Stimulated activated naive B cell treated with anti-CD40 and anti-IgM and Interleukin-4, amounts not matched to agents 10 μg/mL and 1 μg/mL and 100 μg/mL, for 72 hours (primary cell): ENCODE data around the gene ZNF189.

Experiments
- ATAC-seq, 2 donors: fragments of 150-1000 bp; cut with Tn5 transposase; replicated peaks; 2 replicates each; pipeline ENCODE4 v1.10.0; 2021; ENCODE audit warnings: moderate library complexity in 1 of 2
- DNase-seq: peaks from one replicate; pipeline ENCODE4 v3.0.0; 2021
- H3K27ac Mint-ChIP-seq: one replicate; pipeline ENCODE4 v1.8.0; 2022; ENCODE audit warnings: mild to moderate bottlenecking, mixed read lengths
- H3K27me3 Mint-ChIP-seq, 2 donors: one replicate each; pipeline ENCODE4 v1.8.0; 2022; ENCODE audit warnings: mixed read lengths in 2 of 2
- H3K36me3 Mint-ChIP-seq, 2 donors: one replicate each; pipeline ENCODE4 v1.8.0; 2022; ENCODE audit warnings: mixed read lengths in 2 of 2, mild to moderate bottlenecking in 1 of 2
- H3K4me1 Mint-ChIP-seq, 2 donors: one replicate each; pipeline ENCODE4 v1.8.0; 2022; ENCODE audit warnings: mixed read lengths in 2 of 2, mild to moderate bottlenecking in 1 of 2
- H3K4me3 Mint-ChIP-seq, 2 donors: one replicate each; pipeline ENCODE4 v1.8.0; 2022; ENCODE audit warnings: mild to moderate bottlenecking in 2 of 2, mixed read lengths in 2 of 2, moderate library complexity in 1 of 2
- H3K9me3 Mint-ChIP-seq, 2 donors: one replicate each; pipeline ENCODE4 v1.8.0; 2022; ENCODE audit warnings: mixed read lengths in 2 of 2, mild to moderate bottlenecking in 1 of 2

ZNF189 gene

DNA sequence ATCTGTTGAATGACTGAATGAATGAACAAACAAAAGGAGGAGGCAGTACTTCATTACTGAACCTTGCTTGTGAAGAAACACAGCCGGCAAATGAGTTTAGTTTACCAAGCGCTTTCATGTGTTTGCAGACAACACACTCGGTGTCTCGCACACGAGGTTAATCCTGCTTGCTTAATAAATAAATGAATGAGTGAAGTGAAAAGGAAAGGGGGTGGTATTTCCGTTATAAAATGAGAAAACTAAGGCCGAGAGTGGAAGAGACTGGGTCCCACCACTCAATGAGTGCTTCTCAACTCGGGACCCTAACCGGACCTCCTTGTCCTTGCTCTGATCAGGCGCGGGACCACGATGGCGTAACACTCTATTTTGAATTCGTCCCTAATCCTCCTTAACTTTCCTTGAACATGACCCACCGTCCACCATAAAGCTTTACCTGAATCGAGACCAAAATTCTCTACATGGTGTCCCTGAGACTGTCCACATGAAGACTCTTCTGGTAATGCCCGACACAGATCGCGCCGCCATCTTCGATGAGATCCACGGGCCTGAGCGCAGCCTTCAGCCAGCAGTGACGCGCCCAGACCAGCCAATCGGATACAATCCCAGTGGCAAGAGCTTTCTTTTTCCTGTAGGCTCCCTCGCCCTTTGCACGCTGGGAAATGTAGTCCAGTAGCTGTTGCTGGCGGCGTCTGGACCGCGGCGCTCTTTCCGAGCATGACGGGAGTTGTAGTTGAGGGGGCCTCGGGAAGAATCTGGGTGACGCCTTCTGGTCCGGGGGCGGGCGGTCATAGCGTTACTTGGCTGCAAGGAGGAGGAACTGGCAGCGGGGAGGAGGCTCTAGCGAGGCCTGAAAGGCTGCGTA lies at the start of gene ZNF189, which contains the start of gene MRPL50:
ZNF189 (plus strand) TSS at position 784 of the 862 bp plus-strand sequence. CDS start 306 bp downstream, outside the sequence.
MRPL50 (minus strand) TSS at position 551 of the 862 bp plus-strand sequence; CDS start at position 525, 26 bp downstream.
- H3K27me3 Mint-ChIP-seq, result no peaks in the 10 kb centered on the region
- peak within 1 kb of the TSS; percentile 98 for H3K27ac Mint-ChIP-seq
- peak; percentile 97 for DNase-seq
- peak within 1 kb of the TSS; percentile 95 to 96 for H3K4me3 Mint-ChIP-seq
- peak; percentile 96 to 98 for ATAC-seq
- peaks cover 52 to 60% of the 10 kb centered on the region in 2 donors for H3K36me3 Mint-ChIP-seq
- H3K4me1 Mint-ChIP-seq, result peaks cover 35 to 67% of the 10 kb centered on the region in 2 donors
- H3K9me3 Mint-ChIP-seq, result peaks cover 6 to 8% of the 10 kb centered on the region in 2 donors

DNA sequence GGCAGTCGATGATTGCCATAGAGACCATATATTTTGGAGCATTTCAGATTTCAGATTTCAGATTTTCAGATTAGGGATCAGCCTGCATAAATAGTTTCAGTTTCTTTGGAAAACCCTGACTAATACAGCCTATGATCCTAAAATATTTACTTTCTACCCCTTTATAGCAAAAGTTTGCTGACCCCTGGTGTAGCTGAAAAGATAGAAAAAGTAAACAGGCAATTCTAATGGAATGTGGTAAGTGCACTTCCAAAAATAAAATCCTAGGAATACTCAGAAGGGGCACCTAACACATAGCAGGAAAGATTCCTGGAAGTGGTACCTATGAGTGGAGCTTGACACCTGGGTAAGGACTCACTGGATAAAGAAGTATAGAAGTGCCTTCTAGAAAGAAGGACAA lies 48.4 kb upstream of the ZNF189 start:
- DNase-seq, result no peak
- Mint-ChIP-seq H3K36me3 (no peaks in the 10 kb centered on the region), H3K4me1 (no peaks in the 10 kb centered on the region), H3K4me3 (no peak overlapping the region), H3K9me3 (peaks cover 0 to 5% of the 10 kb centered on the region in 2 donors), H3K27me3 (peaks cover 7 to 14% of the 10 kb centered on the region in 2 donors), H3K27ac (no peak overlapping the region)
- no peak for ATAC-seq

DNA sequence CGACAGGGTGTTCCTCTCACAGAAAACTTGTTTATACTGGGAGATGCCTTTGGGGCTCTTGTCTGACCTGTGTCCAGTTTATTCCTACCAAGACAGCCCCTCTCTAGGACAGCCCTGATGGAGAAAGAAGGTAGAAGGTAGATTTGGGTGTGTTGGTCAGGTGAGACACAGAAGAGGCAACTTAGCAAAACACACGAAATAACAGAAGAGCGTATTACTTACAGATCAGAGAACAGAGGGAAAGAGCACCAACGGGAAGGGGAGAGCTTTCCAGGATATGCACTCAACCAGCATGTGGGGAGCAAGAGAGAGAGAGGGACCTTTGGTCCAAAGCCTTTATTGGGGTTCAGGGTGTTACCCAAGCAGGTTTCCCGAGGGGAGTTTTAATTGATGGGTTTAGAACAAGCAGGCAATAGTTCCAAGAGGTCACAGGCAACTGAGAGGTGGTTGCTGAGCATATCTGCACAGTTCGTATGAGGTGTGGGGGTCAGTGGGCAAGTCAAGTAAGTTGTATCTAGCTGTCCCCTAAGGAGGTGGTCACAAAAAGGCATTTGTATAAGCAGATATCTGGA lies 45.7 kb upstream of the ZNF189 start:
- peaks cover 0 to 13% of the 10 kb centered on the region in 2 donors for H3K27me3 Mint-ChIP-seq
- no peak overlapping the region for H3K4me3 Mint-ChIP-seq
- no peak overlapping the region for H3K27ac Mint-ChIP-seq
- DNase-seq (no peak), ATAC-seq (no peak)
- no peaks in the 10 kb centered on the region for H3K4me1 Mint-ChIP-seq
- H3K9me3 Mint-ChIP-seq, result peaks cover 2 to 5% of the 10 kb centered on the region in 2 donors
- H3K36me3 Mint-ChIP-seq, result no peaks in the 10 kb centered on the region

DNA sequence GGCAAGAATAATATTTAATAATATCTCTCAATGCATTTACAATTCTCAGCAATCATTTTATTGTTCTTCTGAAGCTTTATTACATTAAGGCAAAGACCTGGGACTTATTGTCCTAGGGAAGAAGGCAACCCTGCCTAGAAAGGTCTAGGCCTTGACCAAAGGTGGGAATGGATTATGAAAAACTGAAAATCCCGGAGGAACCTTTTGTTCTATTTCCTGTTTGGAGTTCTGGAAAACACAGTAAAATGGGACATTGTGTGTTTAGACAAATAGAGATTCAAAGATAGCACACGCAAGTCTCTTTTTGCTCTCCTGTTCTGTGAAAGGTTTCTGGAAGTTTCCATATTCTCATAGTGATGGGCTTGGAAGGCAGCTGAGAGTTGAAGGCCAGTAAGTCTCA lies 45.0 kb upstream of the ZNF189 start:
- DNase-seq (no peak), ATAC-seq (no peak)
- H3K36me3 Mint-ChIP-seq, result no peaks in the 10 kb centered on the region
- H3K4me1 Mint-ChIP-seq, result no peaks in the 10 kb centered on the region
- H3K27me3 Mint-ChIP-seq, result peaks cover 0 to 13% of the 10 kb centered on the region in 2 donors
- H3K4me3 Mint-ChIP-seq, result no peak overlapping the region
- H3K27ac Mint-ChIP-seq, result no peak overlapping the region
- H3K9me3 Mint-ChIP-seq, result peaks cover 2 to 5% of the 10 kb centered on the region in 2 donors

DNA sequence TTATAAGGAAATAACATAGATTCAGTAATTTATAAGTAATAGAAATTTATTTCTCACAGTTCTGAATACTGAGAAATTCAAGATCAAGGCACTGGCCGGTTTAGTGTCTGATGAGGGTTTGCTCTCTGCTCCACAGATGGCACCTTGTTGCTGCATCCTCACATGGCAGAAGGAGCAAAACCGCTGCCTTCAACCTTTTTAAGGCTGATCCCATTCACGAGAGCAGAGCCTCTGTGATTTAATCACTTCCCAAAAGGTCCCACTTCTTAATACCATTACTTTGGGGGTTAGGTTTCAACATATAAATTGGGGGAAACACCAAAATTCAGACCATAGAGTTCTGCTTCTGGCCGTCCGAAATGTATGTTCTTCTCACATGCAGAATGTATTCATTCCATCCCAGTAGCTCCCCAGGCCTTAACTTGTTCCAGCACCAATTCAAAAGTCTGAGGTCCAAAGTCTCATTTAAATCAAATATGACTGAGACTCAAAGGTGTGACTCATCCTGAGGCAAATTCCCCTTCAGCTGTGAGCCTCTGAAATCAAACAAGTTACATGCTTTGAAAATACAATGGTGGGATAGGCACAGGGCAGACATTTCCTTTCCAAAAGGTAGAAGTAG lies 44.4 kb upstream of the ZNF189 start:
- H3K27ac Mint-ChIP-seq, result no peak overlapping the region
- H3K9me3 Mint-ChIP-seq, result peaks cover 0 to 2% of the 10 kb centered on the region in 2 donors
- H3K4me1 Mint-ChIP-seq, result no peaks in the 10 kb centered on the region
- H3K27me3 Mint-ChIP-seq, result peaks cover 0 to 7% of the 10 kb centered on the region in 2 donors
- ATAC-seq, result no peak
- no peak for DNase-seq
- no peaks in the 10 kb centered on the region for H3K36me3 Mint-ChIP-seq
- H3K4me3 Mint-ChIP-seq, result no peak overlapping the region

DNA sequence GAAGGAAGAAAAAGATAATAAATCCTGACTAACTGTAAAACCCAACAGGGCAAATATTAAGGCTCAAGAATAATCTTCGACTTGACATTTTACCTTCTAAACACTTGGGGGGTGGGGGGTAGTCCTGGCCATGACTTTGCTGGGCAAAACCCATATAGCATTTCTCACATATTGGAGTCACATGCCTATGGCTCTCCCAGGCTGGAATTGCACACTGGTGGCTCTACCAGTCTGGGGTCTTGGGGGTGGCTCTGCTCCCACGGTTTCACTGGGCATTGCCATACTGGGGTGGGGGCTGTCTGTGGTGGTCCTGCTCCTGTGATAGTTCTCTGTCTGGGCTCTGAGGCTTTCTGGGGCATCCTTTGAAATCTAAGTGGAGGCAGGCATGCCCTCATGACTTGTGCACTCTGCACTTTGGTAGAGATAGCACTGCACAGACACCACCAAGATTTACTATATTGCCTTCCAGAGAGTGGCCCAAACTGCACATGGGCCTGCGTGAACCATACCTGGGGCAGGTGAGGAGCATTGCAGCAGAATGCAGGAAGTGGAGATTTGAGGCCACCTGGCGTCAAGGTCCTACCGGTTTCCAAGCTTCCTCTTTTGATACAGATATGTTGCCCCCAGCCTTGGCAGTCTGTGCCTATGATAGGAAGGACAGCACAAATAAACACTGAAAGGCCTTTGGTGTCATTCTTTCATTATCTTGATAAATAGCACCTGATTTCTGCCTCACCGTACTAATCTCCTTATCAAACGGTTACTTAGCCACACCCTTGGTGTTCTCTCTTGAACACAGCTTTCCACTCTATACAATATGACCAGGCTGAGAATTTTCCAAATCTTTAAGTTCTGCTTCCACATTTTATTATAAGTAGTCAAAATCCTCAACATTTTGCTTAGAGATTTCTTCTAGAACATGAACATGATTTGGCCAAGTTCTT lies 43.6 kb upstream of the ZNF189 start:
- Mint-ChIP-seq H3K4me1 (no peaks in the 10 kb centered on the region), H3K4me3 (no peak overlapping the region), H3K36me3 (no peaks in the 10 kb centered on the region), H3K27me3 (peaks cover 0 to 6% of the 10 kb centered on the region in 2 donors), H3K9me3 (peaks cover 0 to 2% of the 10 kb centered on the region in 2 donors), H3K27ac (no peak overlapping the region)
- ATAC-seq, result no peak
- no peak for DNase-seq

DNA sequence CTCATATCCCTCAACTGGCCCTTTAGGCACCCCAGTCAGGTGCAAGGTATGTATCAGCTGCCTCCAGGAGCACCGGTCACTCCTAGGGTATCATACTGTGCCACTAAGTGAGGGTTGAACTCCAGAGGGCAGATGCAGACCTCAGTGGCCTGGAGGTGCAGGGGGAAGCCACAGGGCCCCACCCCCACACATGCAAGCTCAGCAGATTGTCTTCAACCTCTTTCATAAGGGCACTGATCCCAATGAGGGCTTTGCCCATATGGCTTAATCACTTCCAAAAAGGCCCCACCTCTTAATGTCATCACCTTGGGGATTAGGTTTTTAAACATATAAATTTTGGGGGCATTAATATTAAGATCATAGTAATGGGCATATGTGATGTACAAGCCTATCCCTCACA lies 42.0 kb upstream of the ZNF189 start:
- peaks cover 6 to 9% of the 10 kb centered on the region in 2 donors for H3K27me3 Mint-ChIP-seq
- H3K27ac Mint-ChIP-seq, result no peak overlapping the region
- H3K4me3 Mint-ChIP-seq, result no peak overlapping the region
- H3K36me3 Mint-ChIP-seq, result no peaks in the 10 kb centered on the region
- H3K9me3 Mint-ChIP-seq, result peaks cover 0 to 2% of the 10 kb centered on the region in 2 donors
- no peak for DNase-seq
- ATAC-seq, result no peak
- H3K4me1 Mint-ChIP-seq, result no peaks in the 10 kb centered on the region

DNA sequence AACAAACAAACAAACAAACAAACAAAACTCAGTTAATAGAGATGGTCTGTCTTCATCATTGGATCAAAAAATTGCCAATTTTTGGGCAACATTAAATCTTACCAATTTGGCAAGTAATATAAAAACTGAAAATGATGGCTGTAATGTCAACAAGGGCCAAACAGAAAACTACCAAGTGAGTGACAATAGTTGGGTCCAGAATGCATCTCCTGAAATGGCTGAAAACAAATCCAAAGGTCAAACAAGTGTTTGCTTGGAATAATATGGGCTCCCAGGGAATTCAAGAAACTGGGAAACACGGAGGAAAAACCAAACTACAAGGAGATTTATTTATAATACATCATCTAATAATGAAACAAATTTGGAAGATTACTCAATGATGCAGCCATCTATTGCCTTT lies 39.0 kb upstream of the ZNF189 start:
- peaks cover 13 to 14% of the 10 kb centered on the region in 2 donors for H3K27me3 Mint-ChIP-seq

DNA sequence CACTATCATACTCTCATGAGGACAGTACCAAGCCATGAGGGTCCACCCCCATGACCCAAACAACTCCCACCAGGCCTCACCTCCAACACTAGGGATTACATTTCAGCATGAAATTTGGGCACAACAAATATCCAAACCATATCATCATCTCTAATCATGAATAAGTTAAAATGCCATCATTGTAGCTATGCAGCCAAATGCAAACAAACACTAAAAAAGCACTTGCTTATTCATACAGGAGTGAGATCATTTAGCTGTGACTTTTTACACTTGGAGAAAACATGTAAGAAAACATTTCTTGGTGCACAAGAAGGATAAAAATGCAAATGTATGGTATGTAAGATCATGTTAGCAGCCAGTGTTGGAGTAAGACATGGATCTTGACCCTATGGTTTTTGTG lies 38.0 kb upstream of the ZNF189 start:
- Mint-ChIP-seq H3K4me3 (no peak overlapping the region), H3K4me1 (no peaks in the 10 kb centered on the region), H3K27ac (no peak overlapping the region), H3K27me3 (peaks cover 13 to 14% of the 10 kb centered on the region in 2 donors), H3K9me3 (peaks cover 0 to 2% of the 10 kb centered on the region in 2 donors), H3K36me3 (no peaks in the 10 kb centered on the region)
- DNase-seq (no peak), ATAC-seq (no peak)

More for the DNA sequence above, 39.0 kb upstream of the ZNF189 start:
- Mint-ChIP-seq H3K4me3 (no peak overlapping the region), H3K4me1 (no peaks in the 10 kb centered on the region), H3K36me3 (no peaks in the 10 kb centered on the region), H3K27ac (no peak overlapping the region), H3K9me3 (peaks cover 0 to 2% of the 10 kb centered on the region in 2 donors)
- DNase-seq (no peak), ATAC-seq (no peak)

DNA sequence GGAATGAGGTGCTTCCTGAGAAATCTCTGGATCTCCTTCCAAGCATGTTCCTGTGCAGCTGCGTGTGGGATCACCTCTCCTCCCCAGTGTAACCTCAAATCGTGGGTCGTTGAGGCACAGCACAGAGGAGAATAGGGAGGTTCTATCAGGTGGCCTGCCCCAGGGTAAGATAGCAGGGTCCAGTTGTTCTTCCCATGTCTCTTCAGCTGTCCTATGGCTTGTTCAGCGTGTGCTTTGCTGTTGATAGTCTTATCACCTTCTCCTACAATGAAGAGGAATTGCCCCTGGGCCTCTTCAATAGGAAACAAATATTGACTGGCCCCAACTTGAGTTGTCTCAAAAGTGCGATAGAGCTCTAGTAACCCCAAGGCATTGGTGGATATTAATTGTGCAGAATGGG lies 36.2 kb upstream of the ZNF189 start:
- DNase-seq (no peak), ATAC-seq (no peak)
- Mint-ChIP-seq H3K4me3 (no peak overlapping the region), H3K27ac (no peak overlapping the region), H3K36me3 (no peaks in the 10 kb centered on the region), H3K9me3 (peaks cover 0 to under 1% of the 10 kb centered on the region in 2 donors), H3K27me3 (peaks cover 13 to 17% of the 10 kb centered on the region in 2 donors), H3K4me1 (no peaks in the 10 kb centered on the region)

DNA sequence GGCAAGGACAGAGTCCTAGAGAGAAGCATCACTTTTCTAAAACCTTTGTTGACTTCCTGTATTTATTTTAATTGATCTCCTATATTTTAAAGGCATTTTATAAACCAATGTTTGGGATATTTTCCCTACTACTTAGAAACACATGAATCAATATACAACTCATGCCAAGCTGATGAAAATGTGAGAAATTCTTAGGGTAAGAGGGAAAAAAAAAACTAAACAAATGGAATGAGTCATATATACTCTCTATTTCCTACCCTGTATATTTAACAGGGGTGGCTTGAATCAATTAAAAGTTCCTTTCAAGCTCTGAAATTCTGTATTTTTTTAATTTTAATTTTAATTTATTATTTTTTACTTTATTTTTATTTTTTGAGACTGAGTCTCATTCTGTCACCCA lies 33.5 kb upstream of the ZNF189 start:
- H3K4me1 Mint-ChIP-seq, result no peaks in the 10 kb centered on the region
- no peak for DNase-seq
- no peaks in the 10 kb centered on the region for H3K36me3 Mint-ChIP-seq
- ATAC-seq, result no peak
- no peaks in the 10 kb centered on the region for H3K9me3 Mint-ChIP-seq
- H3K27me3 Mint-ChIP-seq, result peaks cover 12 to 17% of the 10 kb centered on the region in 2 donors
- H3K27ac Mint-ChIP-seq, result no peak overlapping the region
- no peak overlapping the region for H3K4me3 Mint-ChIP-seq

DNA sequence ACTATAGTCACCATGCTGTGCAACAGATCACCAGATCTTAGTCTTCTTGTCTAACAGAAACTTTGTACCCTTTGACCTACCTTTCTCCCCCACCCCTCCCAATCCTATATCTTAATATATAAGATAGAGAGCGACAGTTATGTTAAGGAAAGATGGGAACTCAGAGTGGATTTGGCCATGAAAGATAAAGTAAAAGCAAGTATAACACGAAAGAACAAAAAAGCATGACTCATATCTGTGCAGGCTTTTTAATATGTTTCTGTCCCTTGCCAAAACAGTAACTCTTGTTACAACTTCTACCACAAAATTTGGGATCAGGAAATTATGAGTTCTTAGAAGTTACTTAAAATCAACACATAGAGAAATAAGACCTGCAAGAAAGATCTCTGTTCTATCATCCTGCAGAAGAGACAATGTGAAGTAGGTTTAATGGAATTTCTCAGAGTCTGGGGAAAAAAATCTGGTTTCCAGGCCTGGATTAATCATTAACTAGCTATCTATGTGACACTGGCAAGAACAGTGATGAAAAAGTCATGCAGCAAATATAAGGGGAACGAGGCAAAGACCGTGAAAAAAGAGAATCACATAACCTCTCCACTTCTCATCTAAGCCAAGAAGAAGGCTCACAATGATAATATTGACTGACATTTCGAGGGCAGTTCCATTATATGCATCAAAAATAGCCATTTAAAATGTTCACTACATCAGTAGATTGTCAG lies 32.5 kb upstream of the ZNF189 start:
- no peaks in the 10 kb centered on the region for H3K4me1 Mint-ChIP-seq
- no peak for DNase-seq
- no peak overlapping the region for H3K4me3 Mint-ChIP-seq
- peaks cover 7 to 18% of the 10 kb centered on the region in 2 donors for H3K27me3 Mint-ChIP-seq
- H3K36me3 Mint-ChIP-seq, result no peaks in the 10 kb centered on the region
- ATAC-seq, result no peak
- no peak overlapping the region for H3K27ac Mint-ChIP-seq
- no peaks in the 10 kb centered on the region for H3K9me3 Mint-ChIP-seq

DNA sequence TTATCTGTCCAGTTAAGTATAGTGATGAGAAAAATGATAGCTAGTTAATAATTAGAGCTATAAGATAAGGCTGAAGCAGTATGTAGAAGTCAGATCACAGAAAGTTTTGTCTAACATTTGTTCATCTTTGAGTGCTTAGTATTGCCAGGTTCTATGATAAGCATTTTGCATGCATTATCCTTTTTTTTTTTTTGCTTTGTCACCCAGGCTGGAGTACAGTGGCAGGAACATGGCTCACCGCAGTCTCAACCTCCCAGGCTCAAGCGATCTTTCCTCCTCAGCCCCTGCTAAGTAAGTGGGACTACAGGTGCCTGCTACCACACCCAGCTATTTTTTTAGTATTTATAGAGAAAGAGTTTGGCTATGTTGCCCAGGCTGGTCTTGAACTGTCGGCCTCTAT lies 31.3 kb upstream of the ZNF189 start:
- no peak for DNase-seq
- Mint-ChIP-seq H3K27me3 (peaks cover 15 to 26% of the 10 kb centered on the region in 2 donors), H3K9me3 (peaks cover 2 to 5% of the 10 kb centered on the region in 2 donors), H3K4me3 (no peak overlapping the region), H3K4me1 (no peaks in the 10 kb centered on the region), H3K27ac (no peak overlapping the region), H3K36me3 (no peaks in the 10 kb centered on the region)
- ATAC-seq, result no peak
